VCaP (cell line): ENCODE results near the gene ZNF280B.
A peak's percentile ranks its signal among the peaks of the same experiment; 100 is the strongest.

Experiments used
- H3K27ac ChIP-seq: fragments of 450-650 bp; 2 replicates; pipeline ENCODE4 v1.5.1; 2017
- CTCF ChIP-seq: fragments of 450-650 bp; conservative IDR thresholded peaks from 2 replicates; pipeline ENCODE4 v1.5.1; 2017; ENCODE audit warnings: mild to moderate bottlenecking, moderate library complexity

The ZNF280B gene

GRCh38 chr22:22464541-22465054 lies 43.9 kb downstream of the ZNF280B start:
- H3K27ac ChIP-seq = no peak overlapping the region
- TF ChIP-seq CTCF = no peak

GRCh38 chr22:22463855-22464540 lies 44.5 kb downstream of the ZNF280B start:
- no peak overlapping the region for H3K27ac ChIP-seq
- peak; percentile 72 for TF ChIP-seq CTCF

GRCh38 chr22:22462813-22463567 lies 45.6 kb downstream of the ZNF280B start:
- 0 out of 2 replicates have a peak, but pooled peaks have one; percentile 21 for TF ChIP-seq CTCF
- no peak overlapping the region for H3K27ac ChIP-seq

GRCh38 chr22:22461583-22461982 lies 47.0 kb downstream of the ZNF280B start:
- no peak overlapping the region for H3K27ac ChIP-seq
- no peak for TF ChIP-seq CTCF

- no peak overlapping the region for H3K27ac ChIP-seq
- TF ChIP-seq CTCF = 0 out of 2 replicates have a peak, but pooled peaks have one; percentile 35
Measured at GRCh38 chr22:22461111-22461510, 47.4 kb downstream of the ZNF280B start.

- H3K27ac ChIP-seq = no peak overlapping the region
- TF ChIP-seq CTCF = peak; percentile 79
Measured at GRCh38 chr22:22460635-22461034, 47.9 kb downstream of the ZNF280B start.

GRCh38 chr22:22460060-22460459 lies 48.5 kb downstream of the ZNF280B start:
- TF ChIP-seq CTCF = no peak
- no peak overlapping the region for H3K27ac ChIP-seq
